Skeletal muscle tissue (tissue), 4 donors: ENCODE measurements around the gene RIPK1. TPM values are rescaled to one million over a fixed set of nuclear protein-coding genes. Genes with fewer than 3 reads are reported as not detected.

Source experiments
- H3K27ac ChIP-seq: one replicate; pipeline ENCODE4 v1.7.0; 2013; ENCODE audit warnings: mild to moderate bottlenecking, low read depth, low read length, inconsistent platforms
- H3K27me3 ChIP-seq, 3 donors: one replicate each; pipeline ENCODE4 v1.7.0; 2013; ENCODE audit warnings: low read length in 3 of 3; ENCODE audit not compliant: control insufficient read depth in 3 of 3, insufficient read depth in 3 of 3
- H3K36me3 ChIP-seq, 3 donors: one replicate each; pipeline ENCODE4 v1.7.0; 2013; ENCODE audit warnings: low read length in 3 of 3; ENCODE audit not compliant: control insufficient read depth in 3 of 3, insufficient read depth in 3 of 3
- H3K4me1 ChIP-seq, 3 donors: one replicate each; pipeline ENCODE4 v1.7.0; 2013; ENCODE audit warnings: low read length in 3 of 3, mild to moderate bottlenecking in 3 of 3; ENCODE audit not compliant: control insufficient read depth in 3 of 3, insufficient read depth in 3 of 3
- H3K4me3 ChIP-seq, 3 donors: one replicate each; pipeline ENCODE4 v1.7.0; 2013; ENCODE audit warnings: low read length in 3 of 3
- H3K9ac ChIP-seq, 3 donors: one replicate each; pipeline ENCODE4 v1.7.0; 2013; ENCODE audit warnings: low read length in 3 of 3, mild to moderate bottlenecking in 3 of 3, moderate library complexity in 2 of 3, low read depth in 1 of 3
- H3K9me3 ChIP-seq, 3 donors: one replicate each; pipeline ENCODE4 v1.7.0; 2013; ENCODE audit warnings: low read length in 3 of 3; ENCODE audit not compliant: control insufficient read depth in 3 of 3
- total RNA-seq: library from RNA; depleted of rRNA; stranded (reverse); fragments of >200 nt; gene quantifications from one replicate; pipeline ENCODE4 v1.2.3, GENCODE V29; 2014
- donor health status: Osteomylitis.

The RIPK1 gene
- total RNA-seq, 1 donor from 2014 or later, result 14.6 TPM

DNA sequence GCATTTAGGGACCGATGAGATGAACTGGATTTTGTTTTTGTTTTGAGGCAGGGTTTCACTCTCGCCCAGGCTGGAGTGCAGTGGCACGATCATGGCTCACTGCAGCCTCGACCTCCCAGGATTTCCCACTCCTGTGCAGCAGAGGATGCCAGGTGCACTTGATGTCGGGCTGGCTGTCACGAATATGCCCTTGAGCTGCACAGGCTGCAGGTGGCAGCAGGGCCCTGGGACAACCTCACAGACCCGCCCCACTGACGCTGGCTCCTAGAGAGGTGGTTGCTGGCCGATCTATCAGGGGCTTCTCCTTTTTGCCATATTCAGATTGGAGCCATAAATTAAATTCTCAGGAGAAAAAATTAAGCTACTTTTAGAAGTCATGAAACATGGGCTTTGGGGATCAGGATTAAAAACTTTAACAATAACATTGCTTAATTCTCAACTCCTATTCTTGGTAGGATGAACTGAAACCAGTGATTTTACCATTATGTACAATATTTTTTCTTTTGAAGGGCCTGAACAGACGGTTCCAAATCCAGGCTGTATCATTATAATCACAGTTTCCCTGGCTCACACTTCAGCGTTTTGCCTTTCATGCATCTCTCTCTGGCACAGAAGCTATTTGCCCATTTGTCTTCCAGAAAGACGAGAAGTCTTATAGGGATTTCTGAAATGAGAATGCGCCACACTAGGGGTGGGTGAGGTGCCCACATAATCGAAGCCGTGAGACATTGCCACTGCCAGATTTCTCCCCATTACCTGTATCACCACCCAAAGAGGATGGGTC is 36.2 kb upstream of the RIPK1 start:
- H3K9me3 ChIP-seq, result no peaks in the 10 kb centered on the region
- H3K9ac ChIP-seq, result peak overlapping the region in 1 of 3 donors; percentile 4
- peaks cover 0 to 3% (median 0%) of the 10 kb centered on the region in 3 donors for H3K4me1 ChIP-seq
- no peaks in the 10 kb centered on the region for H3K36me3 ChIP-seq
- no peaks in the 10 kb centered on the region for H3K27me3 ChIP-seq
- H3K4me3 ChIP-seq, result no peak overlapping the region
- no peak overlapping the region for H3K27ac ChIP-seq

DNA sequence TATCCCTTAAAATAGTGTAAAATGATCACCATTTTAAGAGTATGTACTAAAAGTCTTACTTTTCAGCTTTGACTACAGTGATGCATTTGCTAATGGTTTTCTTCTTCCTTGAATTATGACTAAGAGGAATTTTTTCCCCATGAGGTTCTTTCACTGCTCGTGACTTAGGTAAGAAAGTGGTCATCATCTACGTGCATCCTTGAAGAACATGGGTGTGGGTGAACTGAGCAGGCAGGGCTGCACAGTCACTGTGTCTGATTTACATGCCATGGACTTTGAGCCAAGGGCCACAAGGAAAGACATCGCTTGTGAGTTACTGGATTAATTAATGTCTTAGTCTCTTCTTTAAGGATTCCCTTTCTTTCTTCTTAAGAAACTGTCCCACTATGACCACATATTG is 35.3 kb upstream of the RIPK1 start:
- H3K27ac ChIP-seq, result no peak overlapping the region
- no peak overlapping the region for H3K9ac ChIP-seq
- H3K9me3 ChIP-seq, result no peaks in the 10 kb centered on the region
- H3K36me3 ChIP-seq, result no peaks in the 10 kb centered on the region
- peaks cover 0 to 3% (median 0%) of the 10 kb centered on the region in 3 donors for H3K4me1 ChIP-seq
- no peaks in the 10 kb centered on the region for H3K27me3 ChIP-seq
- no peak overlapping the region for H3K4me3 ChIP-seq

DNA sequence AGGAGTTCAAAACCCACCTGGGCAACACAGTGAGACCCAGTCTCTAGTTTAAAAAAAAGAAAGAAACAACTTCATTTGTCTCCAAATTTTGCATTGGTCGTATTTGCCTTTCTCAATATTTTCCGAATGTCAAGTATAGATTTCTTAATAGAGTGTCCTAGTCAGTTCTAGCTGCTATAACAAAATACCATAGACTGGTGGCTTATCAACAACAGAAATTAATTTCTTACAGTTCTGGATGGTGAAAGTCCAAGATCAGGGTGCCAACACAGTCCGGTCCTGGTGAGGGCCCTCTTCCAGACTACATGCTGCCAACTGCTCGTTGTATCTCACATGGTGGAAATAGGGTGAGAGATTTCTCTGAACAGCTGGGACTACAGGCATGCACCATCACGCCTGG is 34.6 kb upstream of the RIPK1 start:
- peaks cover 0 to 3% (median 0%) of the 10 kb centered on the region in 3 donors for H3K4me1 ChIP-seq
- H3K9ac ChIP-seq, result no peak overlapping the region
- no peaks in the 10 kb centered on the region for H3K36me3 ChIP-seq

DNA sequence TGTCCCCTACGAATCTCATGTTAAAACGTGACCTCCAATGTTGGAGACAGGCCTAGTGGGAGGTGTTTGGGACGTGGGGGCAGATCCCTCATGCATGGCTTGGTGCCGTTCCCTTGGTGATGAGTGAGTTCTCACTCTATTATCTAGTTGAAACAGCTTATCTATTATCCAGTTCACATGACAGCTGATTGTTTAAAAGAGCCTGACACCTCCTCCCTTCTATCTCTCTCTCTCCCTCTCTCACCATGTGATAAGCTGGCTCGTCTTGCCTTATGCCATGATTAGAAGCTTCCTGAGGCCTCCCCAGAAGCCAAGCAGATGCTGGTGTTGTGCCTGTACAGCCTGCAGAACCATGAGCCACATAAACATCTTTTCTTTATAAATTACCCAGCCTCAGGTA is 32.9 kb upstream of the RIPK1 start:
- Histone ChIP-seq H3K4me1 (peaks cover 0 to 3% (median 0%) of the 10 kb centered on the region in 3 donors), H3K4me3 (no peak overlapping the region), H3K27me3 (no peaks in the 10 kb centered on the region), H3K27ac (no peak overlapping the region), H3K9ac (no peak overlapping the region), H3K9me3 (no peaks in the 10 kb centered on the region), H3K36me3 (no peaks in the 10 kb centered on the region)

More for the DNA sequence above, 34.6 kb upstream of the RIPK1 start:
- Histone ChIP-seq H3K27ac (no peak overlapping the region), H3K9me3 (no peaks in the 10 kb centered on the region), H3K27me3 (no peaks in the 10 kb centered on the region), H3K4me3 (no peak overlapping the region)

DNA sequence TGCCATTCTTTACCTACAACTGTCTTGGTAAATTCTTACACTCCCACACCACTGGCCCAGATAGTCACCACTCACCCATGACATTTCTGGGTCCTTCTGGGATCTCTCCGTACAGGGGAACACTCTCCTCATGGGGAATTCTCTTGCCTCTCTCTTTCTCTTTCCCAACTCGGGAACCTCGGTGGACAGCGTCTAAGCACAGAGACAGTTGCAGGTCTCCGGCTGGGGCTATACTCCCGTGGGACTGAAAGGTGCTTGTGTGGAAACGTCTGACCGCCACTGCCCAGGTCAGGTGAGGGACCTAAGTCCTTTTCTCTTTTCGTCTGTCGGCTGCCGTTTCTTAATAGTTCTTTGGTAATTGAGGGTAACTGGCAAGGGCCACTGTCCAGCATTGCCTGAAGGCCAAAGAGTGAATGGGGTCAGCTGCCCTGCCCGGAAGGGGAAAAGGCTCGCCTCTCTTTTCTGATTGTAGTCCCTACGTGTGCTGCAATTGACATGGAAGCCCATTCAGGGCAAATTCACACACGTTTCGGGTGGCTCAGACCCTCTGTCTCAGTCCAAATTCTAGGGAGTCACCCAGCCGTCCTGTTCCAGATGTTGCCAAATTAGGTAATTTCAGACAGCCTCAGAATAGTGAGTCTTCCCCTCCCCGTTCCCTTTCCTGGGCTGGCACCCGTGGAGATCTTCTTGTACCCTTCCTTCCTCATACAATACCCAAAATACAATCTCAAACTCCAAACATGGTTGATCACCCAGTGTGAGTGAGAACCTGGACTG is 31.2 kb upstream of the RIPK1 start:
- H3K27ac ChIP-seq, result no peak overlapping the region
- H3K4me1 ChIP-seq, result peaks cover 2 to 9% (median 8%) of the 10 kb centered on the region in 3 donors
- no peaks in the 10 kb centered on the region for H3K27me3 ChIP-seq

DNA sequence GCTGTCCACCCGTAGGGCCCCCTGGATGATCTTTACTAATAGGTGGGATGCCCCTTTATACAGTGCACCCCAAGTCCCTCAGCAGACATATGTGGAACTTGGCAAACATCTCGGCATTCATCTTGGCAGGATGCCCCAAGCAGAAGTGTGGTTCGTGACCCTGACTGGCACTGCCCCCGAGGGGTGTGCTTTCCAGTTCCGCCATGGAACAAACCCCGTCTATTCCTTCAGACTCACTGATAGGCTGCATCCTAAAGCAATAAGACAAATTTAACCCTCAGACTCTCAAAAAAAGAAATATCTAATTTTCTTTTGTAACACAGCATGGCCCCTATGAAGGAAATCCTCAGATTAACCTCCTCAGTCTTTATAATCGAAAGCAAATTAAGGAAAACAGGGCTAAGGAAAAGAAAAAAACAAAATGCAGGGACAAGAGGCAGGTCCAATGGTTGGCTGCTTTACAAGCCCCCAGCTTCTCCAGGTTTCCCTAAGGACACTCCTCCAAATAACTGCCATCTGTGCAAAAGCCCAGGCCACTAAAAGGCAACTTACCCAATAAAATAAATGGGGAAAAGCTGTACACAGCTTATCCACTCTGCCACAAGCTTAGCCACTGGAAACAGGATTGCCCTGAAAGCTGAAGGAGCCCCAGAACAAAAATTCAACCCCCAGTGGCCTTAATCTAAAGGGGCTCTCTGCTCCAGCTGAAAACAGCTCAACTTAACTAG is 30.5 kb upstream of the RIPK1 start:
- H3K36me3 ChIP-seq, result no peaks in the 10 kb centered on the region

More for the DNA sequence above, 31.2 kb upstream of the RIPK1 start:
- Histone ChIP-seq H3K4me3 (no peak overlapping the region), H3K9ac (no peak overlapping the region), H3K36me3 (no peaks in the 10 kb centered on the region), H3K9me3 (no peaks in the 10 kb centered on the region)

DNA sequence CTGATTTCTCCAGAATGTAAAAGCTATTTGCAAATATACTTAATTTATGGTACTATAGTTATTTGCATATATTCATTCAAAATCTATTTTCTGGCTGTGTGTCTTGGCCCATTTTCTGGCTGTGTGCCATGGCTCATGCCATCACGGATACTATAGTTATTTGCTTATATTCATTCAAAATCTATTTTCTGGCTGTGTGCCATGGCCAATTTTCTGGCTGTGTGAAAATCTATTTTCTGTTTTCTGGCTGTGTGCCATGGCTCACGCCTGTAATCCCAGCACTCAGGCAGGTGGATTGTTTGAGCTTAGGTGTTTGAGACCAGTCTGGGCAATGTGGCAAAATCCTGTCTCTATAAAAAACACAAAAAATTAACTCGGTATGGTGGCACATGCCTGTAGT is 28.9 kb upstream of the RIPK1 start:
- Histone ChIP-seq H3K4me3 (no peak overlapping the region), H3K4me1 (peaks cover 2 to 9% (median 5%) of the 10 kb centered on the region in 3 donors), H3K27ac (no peak overlapping the region), H3K36me3 (no peaks in the 10 kb centered on the region), H3K9me3 (no peaks in the 10 kb centered on the region), H3K27me3 (no peaks in the 10 kb centered on the region), H3K9ac (no peak overlapping the region)

More for the DNA sequence above, 30.5 kb upstream of the RIPK1 start:
- H3K27me3 ChIP-seq, result no peaks in the 10 kb centered on the region
- H3K9ac ChIP-seq, result no peak overlapping the region
- H3K27ac ChIP-seq, result no peak overlapping the region
- H3K9me3 ChIP-seq, result no peaks in the 10 kb centered on the region
- no peak overlapping the region for H3K4me3 ChIP-seq
- peaks cover 2 to 9% (median 5%) of the 10 kb centered on the region in 3 donors for H3K4me1 ChIP-seq

DNA sequence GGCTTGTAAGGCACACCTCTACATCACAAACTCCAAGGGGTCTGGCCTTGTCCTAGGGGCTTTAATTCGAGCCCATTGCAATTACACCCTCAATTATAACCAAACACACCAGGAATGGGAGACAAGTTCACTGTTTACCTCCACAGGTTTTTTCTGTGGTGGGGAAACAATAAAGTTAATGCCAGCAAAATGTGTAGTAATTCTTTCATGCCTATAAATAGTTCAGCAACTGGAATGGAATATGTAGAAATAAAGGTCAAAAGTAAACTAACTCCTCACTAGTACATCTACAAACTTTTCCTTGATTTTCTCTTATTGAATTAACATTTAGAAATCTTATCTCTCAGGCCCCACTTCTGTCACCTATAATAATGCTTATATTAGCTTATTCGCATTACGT is 27.1 kb upstream of the RIPK1 start:
- no peak overlapping the region for H3K27ac ChIP-seq
- H3K9me3 ChIP-seq, result no peaks in the 10 kb centered on the region
- H3K9ac ChIP-seq, result no peak overlapping the region
- no peaks in the 10 kb centered on the region for H3K36me3 ChIP-seq
- H3K27me3 ChIP-seq, result no peaks in the 10 kb centered on the region
- no peak overlapping the region for H3K4me3 ChIP-seq
- H3K4me1 ChIP-seq, result peaks cover 2 to 9% (median 5%) of the 10 kb centered on the region in 3 donors

DNA sequence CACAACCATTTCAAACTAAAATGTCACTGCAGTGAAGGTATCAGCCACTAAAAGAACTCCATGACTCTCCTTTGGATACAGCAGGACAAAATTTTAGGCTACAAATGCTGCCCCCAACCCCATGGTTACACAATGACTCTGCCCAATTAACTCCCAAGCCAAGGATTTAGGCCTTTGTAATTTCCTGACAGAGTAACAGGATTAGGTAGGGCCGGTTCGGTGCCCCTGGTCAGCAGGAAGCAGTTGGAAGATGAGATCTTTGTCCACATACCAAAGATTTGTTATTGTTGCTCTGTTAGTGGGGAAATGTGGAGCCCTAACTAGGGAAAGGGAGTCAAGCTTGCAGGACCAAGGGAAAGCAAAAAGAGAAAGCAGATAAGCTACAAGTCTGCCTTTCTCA is 26.7 kb upstream of the RIPK1 start:
- H3K27me3 ChIP-seq, result no peaks in the 10 kb centered on the region
- H3K27ac ChIP-seq, result no peak overlapping the region

More for the DNA sequence above, 26.7 kb upstream of the RIPK1 start:
- Histone ChIP-seq H3K9ac (no peak overlapping the region), H3K9me3 (no peaks in the 10 kb centered on the region), H3K4me3 (no peak overlapping the region), H3K36me3 (no peaks in the 10 kb centered on the region), H3K4me1 (peaks cover 2 to 9% (median 5%) of the 10 kb centered on the region in 3 donors)
